Right renal cortex interstitium (tissue), 3 donors: ENCODE results near the gene ATP5PB. TPM values are rescaled to one million over a fixed set of nuclear protein-coding genes. Genes with fewer than 3 reads are reported as not detected.

Source experiments
- DNase-seq, 3 donors: peaks; one replicate each; pipeline ENCODE4 v3.0.0-alpha.2; 2013; ENCODE audit warnings: low read depth in 3 of 3, low spot score in 2 of 3
- polyA plus RNA-seq, 3 donors: library from polyadenylated mRNA; unstranded; fragments of 120-200 nt; gene quantifications; one replicate each; pipeline ENCODE4 v1.2.1, GENCODE V29; 2013; ENCODE audit not compliant: insufficient read length in 3 of 3

The ATP5PB gene
- polyA plus RNA-seq, 3 donors = 438 to 460 (median 449) TPM

DNA sequence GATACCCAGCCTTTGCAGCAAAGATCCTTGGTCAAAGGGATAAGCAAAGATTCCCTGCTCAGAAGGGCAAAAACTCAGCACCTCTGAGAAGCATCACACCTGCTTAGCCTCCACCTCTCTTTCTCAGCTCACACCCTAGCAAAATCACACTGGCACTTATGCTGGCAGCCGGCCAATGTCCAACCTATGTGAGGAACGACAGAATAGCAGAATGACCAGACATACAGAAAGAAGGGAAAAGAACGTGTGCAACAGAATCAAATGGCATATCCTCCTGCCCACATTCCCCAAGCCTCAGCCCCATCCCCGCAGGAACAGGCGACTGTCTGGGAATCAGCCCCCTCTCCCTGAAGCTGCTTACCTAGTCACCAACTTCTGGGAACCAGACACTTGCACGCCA, 54.8 kb downstream of the ATP5PB start:
- DNase-seq = no peak

DNA sequence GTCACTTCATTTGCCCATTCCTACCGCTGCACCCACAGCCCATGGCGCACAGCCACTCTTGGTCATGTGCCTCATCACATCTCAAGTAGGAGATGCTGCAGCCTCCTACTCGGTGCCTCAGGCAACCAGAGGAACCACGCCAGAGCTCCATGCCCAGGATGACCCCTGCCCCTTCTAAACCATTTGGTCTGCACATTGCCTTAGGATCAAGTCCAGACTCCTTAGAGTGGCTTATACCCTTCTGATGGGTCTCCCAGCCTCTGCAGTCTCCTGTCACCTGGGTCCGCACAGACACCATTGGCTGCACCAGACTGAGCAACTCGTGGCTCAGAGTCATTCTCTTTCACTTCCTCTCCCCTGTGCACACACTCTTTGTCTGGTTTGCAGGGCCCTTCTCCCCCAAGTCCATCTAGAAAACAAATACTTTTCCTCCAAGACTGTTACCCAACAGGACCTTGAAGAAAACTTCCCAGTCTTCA, 56.4 kb downstream of the ATP5PB start:
- no peak for DNase-seq

DNA sequence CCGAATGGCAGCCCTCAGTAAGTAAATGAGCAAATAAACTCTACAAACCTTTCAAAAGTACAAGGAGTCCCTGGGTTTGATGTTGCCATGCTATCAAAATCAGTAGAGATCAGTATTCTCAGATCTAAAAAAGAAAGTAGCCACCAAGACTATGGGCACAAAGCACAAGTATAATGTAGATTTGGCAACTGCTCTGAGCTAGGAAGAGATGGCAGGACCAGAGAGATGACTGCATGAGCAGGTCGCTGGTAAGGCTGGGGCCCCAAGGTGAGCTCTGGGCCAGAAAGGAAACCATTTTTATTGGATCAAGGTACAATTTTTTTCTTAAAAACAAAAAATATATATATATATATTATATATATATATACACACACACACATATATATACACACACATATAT, 57.3 kb downstream of the ATP5PB start:
- no peak for DNase-seq

DNA sequence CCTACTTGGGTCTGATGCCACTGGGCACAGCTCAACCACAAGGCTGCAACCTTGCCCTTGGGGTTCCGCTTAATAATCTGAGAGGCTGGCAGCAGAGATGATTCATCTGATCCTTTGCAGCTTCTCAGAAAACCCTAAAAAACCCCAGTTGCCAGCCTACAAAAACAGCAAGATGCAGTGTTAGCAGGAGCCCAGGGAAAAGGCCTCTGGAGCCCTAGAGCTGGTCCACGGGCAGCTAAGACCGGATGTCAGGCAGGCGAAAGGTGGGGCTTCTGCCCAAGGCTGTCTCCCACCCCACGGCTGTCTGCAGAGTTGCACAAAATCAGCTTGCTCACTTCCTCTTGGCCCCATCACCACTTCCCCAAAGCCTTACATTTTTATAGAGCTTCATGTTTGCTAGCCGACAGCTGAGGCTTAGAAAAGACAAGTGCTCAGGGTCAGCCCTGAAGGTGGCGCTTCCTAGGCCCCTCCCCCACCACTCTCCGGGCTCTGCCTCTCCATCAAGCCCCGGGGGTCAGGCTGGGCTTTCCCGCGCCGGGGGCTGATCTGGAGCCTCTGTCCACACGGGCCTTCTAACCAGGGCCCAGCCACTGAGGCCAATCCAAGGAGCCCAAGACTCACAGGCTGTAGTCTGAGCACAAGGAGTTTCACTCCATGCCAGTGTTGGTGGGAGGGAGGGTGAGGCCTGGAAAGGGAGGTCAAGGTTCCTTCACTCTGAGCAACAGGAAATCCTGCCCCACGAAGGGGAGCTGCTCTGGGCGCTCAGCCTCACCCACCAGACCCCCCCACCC, 58.3 kb downstream of the ATP5PB start:
- DNase-seq = peak in 1 of 3 donors; percentile 36

DNA sequence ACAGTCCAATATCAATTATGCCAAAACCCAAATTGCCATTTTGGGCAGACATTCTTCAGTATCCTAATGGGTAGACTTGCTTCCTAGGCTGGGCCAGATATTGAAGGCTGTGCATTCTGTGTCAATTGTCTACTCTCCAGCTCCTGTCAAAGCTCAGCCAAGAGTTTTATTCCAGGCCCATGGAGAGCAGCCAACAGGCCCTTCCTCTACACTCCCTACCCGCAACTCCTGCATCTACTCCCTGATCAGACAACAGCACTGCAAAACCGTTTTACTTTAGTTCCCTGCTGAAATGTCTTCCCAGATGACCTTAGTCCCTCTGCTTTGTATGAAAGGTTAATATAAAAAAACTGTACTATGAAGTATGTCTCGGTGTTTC, 60.7 kb downstream of the ATP5PB start:
- DNase-seq = no peak

DNA sequence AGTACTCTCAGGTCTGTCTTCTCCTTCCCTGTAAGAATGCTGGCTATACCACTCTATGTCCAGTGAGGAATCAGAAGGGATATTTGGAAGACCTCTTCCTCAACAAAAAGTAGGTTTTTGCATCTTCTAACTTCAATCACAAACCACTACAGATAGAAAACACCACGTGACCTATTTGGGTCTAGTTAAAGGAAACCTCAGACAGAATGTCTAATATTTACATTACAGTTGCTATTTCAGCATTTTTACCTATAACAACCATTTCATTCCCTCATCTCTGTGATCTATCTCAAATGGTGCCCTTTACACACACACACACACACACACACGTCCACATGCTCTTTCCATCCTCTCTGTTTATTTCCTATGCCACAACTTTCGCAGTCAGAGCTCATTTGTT, 62.1 kb downstream of the ATP5PB start:
- no peak for DNase-seq

Other genes starting within 250 kb of the ATP5PB start
- gene DENND2D, start 248.8 kb upstream of the ATP5PB start, polyA plus RNA-seq = 10 to 100 TPM; 15.3 to 17.7 (median 16.3) TPM
- gene CHI3L2, start 221.8 kb upstream of the ATP5PB start, polyA plus RNA-seq = under 1 TPM; 0.24 to 0.33 (median 0.26) TPM
- gene CHIA, start 158.6 kb upstream of the ATP5PB start, polyA plus RNA-seq = not detected
- 1 to 10 TPM; 2.9 to 4.0 (median 3.7) TPM for gene OVGP1, start 21.7 kb upstream of the ATP5PB start, polyA plus RNA-seq
- 10 to 100 TPM; 41.3 to 45.4 (median 42.1) TPM for gene WDR77, start 208 bp upstream of the ATP5PB start, polyA plus RNA-seq
- 1 to 10 TPM; 3.5 to 4.2 (median 3.7) TPM for gene C1orf162, start 24.5 kb downstream of the ATP5PB start, polyA plus RNA-seq
- gene ADORA3, start 54.2 kb downstream of the ATP5PB start, polyA plus RNA-seq = under 1 TPM; 0.44 to 0.89 (median 0.55) TPM
- 1 to 10 TPM; 1.1 to 1.8 (median 1.2) TPM for gene TMIGD3, start 54.2 kb downstream of the ATP5PB start, polyA plus RNA-seq
- 10 to 100 TPM; 85.1 to 88.5 (median 85.6) TPM for gene RAP1A, start 170.3 kb downstream of the ATP5PB start, polyA plus RNA-seq